Spleen (tissue), 11 donors: Measurements from ENCODE around the gene ATP4B. TPM values are rescaled to one million over a fixed set of nuclear protein-coding genes. Genes with fewer than 3 reads are reported as not detected.

Experiments used
- DNase-seq: peaks from one replicate; pipeline ENCODE4 v3.0.0-alpha.2; 2020
- H3K27ac ChIP-seq, 8 donors: fragments of 200-600 bp; sonication (generic) in 7 of 8; 1 replicate in 4 of 8; 2 replicates in 4 of 8; pipeline versions ENCODE4 v1.5.0 to v1.8.0; 2016 to 2021; ENCODE audit warnings: inconsistent platforms in 4 of 8, mild to moderate bottlenecking in 4 of 8, moderate library complexity in 1 of 8
- H3K27me3 ChIP-seq, 7 donors: fragments of 200-600 bp; sonication (generic) in 6 of 7; replicated peaks in 1 of 7; 1 replicate in 4 of 7; 2 replicates in 3 of 7; pipeline versions ENCODE4 v1.5.0 to v1.8.0; 2016 to 2021; ENCODE audit warnings: inconsistent platforms in 3 of 7, mild to moderate bottlenecking in 1 of 7
- H3K36me3 ChIP-seq, 6 donors: fragments of 200-600 bp; sonication (generic) in 5 of 6; 1 replicate in 4 of 6; 2 replicates in 2 of 6; pipeline versions ENCODE4 v1.5.0 to v1.8.0; 2016 to 2021; ENCODE audit warnings: inconsistent platforms in 2 of 6
- H3K4me1 ChIP-seq, 6 donors: fragments of 200-600 bp; sonication (generic) in 5 of 6; 1 replicate in 3 of 6; 2 replicates in 3 of 6; pipeline versions ENCODE4 v1.5.0 to v1.8.0; 2016 to 2021; ENCODE audit warnings: inconsistent platforms in 3 of 6
- H3K4me3 ChIP-seq, 8 donors: fragments of 200-600 bp; sonication (generic) in 7 of 8; 1 replicate in 4 of 8; 2 replicates in 4 of 8; pipeline versions ENCODE4 v1.5.0 to v1.8.0; 2016 to 2021; ENCODE audit warnings: inconsistent platforms in 4 of 8, mild to moderate bottlenecking in 4 of 8, moderate library complexity in 2 of 8
- H3K9me3 ChIP-seq, 8 donors: fragments of 200-600 bp; sonication (generic) in 7 of 8; 1 replicate in 4 of 8; 2 replicates in 4 of 8; pipeline versions ENCODE4 v1.5.0 to v1.8.0; 2016 to 2021; ENCODE audit warnings: inconsistent platforms in 4 of 8
- CTCF ChIP-seq, 11 experiments: fragments of 200-600 bp in 7 of 11; fragments of 450-650 bp in 4 of 11; sonication (generic) in 4 of 11; IDR thresholded peaks in 8 of 11; conservative IDR thresholded peaks in 3 of 11; 1 replicate in 7 of 11; 2 replicates in 4 of 11; pipeline versions ENCODE4 v1.4.0 to v1.8.0; 2016 to 2021; ENCODE audit warnings: antibody characterized with exemption in 11 of 11, inconsistent platforms in 4 of 11, mild to moderate bottlenecking in 1 of 11
- POLR2A ChIP-seq, 3 donors: fragments of 450-650 bp; IDR thresholded peaks; one replicate each; pipeline ENCODE4 v1.5.1; 2017; ENCODE audit warnings: antibody characterized with exemption in 3 of 3, mild to moderate bottlenecking in 1 of 3
- POLR2AphosphoS5 ChIP-seq, 3 donors: sonication (generic); formaldehyde crosslinking; IDR thresholded peaks; one replicate each; pipeline ENCODE4 v1.5.1; 2017; ENCODE audit warnings: antibody characterized with exemption in 3 of 3
- WGBS, 5 donors: extraction: QIAGEN DNeasy Blood & Tissue Kit in 3 of 5; methylation state at CpG; one replicate each; pipeline versions ENCODE4 v1.1.5 to v1.1.7; 2013 to 2018; 5-methylcytosine and 5-hydroxymethylcytosine counted together
- intact Hi-C: fragments of 100-400 bp; cut with DNase I; formaldehyde crosslinking; loops from one replicate; pipeline ENCODE4 v1.15.0; 2023; ENCODE audit warnings: low total_unique reads
- polyA plus RNA-seq, 3 donors: library from polyadenylated mRNA; stranded (reverse); fragments of 200-250 nt; gene quantifications; one replicate each; pipeline ENCODE4 v1.2.1, GENCODE V29; 2013
- total RNA-seq, 7 donors: library from RNA; depleted of rRNA in 3 of 7; stranded (reverse); fragments of >200 nt in 3 of 7; fragmentation: NEBNext Ultra II Directional in 4 of 7; extraction: Animal tissue kit (Norgen Biotek cat#: 25700) in 4 of 7; gene quantifications; one replicate each; pipeline versions ENCODE4 v1.1.0 to v1.2.1, GENCODE V29; 2016 to 2021
- donor health status: healthy with polysubstance abuse.
- donor health status: DM: no; HTN: no; CAD: no; lungs with moderate emphysema.
- donor health status: DM: no; HTN: no; CAD: no.
- donor health status: Bipolar disorder and iron deficiency.
- donor health status: healthy.
- donor health status: DM: no; HTN: no; CAD: no.
- donor health status: DM: yes; HTN: yes; CAD: no.

Gene ATP4B
- total and polyA plus RNA-seq, 10 donors, result 0.09 to 0.46 (median 0.23) TPM; not detected in 4

GRCh38 chr13:113651511-113652403, 6.2 kb downstream of the ATP4B start:
- peak; percentile 70 for DNase-seq
- H3K27ac ChIP-seq, result no peak overlapping the region
- H3K4me3 ChIP-seq, result no peak overlapping the region
- 93 to 96% (median 95%) methylated on average over 27 to 37 of the region's 37 CpGs for WGBS, 5 donors
- H3K27me3 ChIP-seq, result no peaks in the 10 kb centered on the region
- TF ChIP-seq POLR2A (IDR thresholded peaks at IDR 0.05) (no peak), POLR2AphosphoS5 (IDR thresholded peaks at IDR 0.05) (no peak), CTCF (IDR thresholded peaks at IDR 0.05 in 8 of 11, conservative IDR thresholded peaks at IDR 0.05 in 3 of 11) (no peak)
- H3K36me3 ChIP-seq, result no peaks in the 10 kb centered on the region
- H3K9me3 ChIP-seq, result no peaks in the 10 kb centered on the region
- intact Hi-C loops, result no loop called here
- peaks cover 4 to 40% (median 16%) of the 10 kb centered on the region in 6 donors for H3K4me1 ChIP-seq

- Histone ChIP-seq H3K4me1 (peaks cover 4 to 50% (median 21%) of the 10 kb centered on the region in 6 donors), H3K36me3 (no peaks in the 10 kb centered on the region), H3K4me3 (no peak overlapping the region), H3K9me3 (no peaks in the 10 kb centered on the region), H3K27me3 (no peaks in the 10 kb centered on the region), H3K27ac (no peak overlapping the region)
- intact Hi-C loops, result no loop called here
- DNase-seq, result peak; percentile 18
- WGBS, 5 donors, result 91 to 95% (median 94%) methylated on average over 16 of the region's 16 CpGs
- no peak for TF ChIP-seq POLR2A (IDR thresholded peaks at IDR 0.05)
- TF ChIP-seq CTCF (IDR thresholded peaks at IDR 0.05 in 8 of 11, conservative IDR thresholded peaks at IDR 0.05 in 3 of 11), result no peak
- no peak for TF ChIP-seq POLR2AphosphoS5 (IDR thresholded peaks at IDR 0.05)
Measured at GRCh38 chr13:113650731-113651148, 7.3 kb downstream of the ATP4B start.

- TF ChIP-seq POLR2AphosphoS5 (IDR thresholded peaks at IDR 0.05), result no peak
- no peak for TF ChIP-seq POLR2A (IDR thresholded peaks at IDR 0.05)
- no peak for TF ChIP-seq CTCF (IDR thresholded peaks at IDR 0.05 in 8 of 11, conservative IDR thresholded peaks at IDR 0.05 in 3 of 11)
- H3K36me3 ChIP-seq, result no peaks in the 10 kb centered on the region
- peak; percentile 54 for DNase-seq
- intact Hi-C loops, result no loop called here
- peak overlapping the region in 3 of 8 donors; percentile 21 to 67 (median 57) for H3K27ac ChIP-seq
- 82 to 88% (median 85%) methylated on average over 15 of the region's 15 CpGs for WGBS, 5 donors
- H3K4me1 ChIP-seq, result peaks cover 4 to 50% (median 21%) of the 10 kb centered on the region in 6 donors
- H3K9me3 ChIP-seq, result no peaks in the 10 kb centered on the region
- H3K4me3 ChIP-seq, result no peak overlapping the region
- H3K27me3 ChIP-seq, result no peaks in the 10 kb centered on the region
Measured at GRCh38 chr13:113650275-113650674, 7.7 kb downstream of the ATP4B start.

- Histone ChIP-seq H3K4me1 (peaks cover 4 to 45% (median 21%) of the 10 kb centered on the region in 6 donors), H3K27ac (peak overlapping the region in 5 of 8 donors; percentile 21 to 67 (median 40))
- DNase-seq, result peak; percentile 63
Measured at GRCh38 chr13:113649212-113649611, 8.8 kb downstream of the ATP4B start.

More at GRCh38 chr13:113649212-113649611, 8.8 kb downstream of the ATP4B start:
- Histone ChIP-seq H3K4me3 (no peak overlapping the region), H3K27me3 (no peaks in the 10 kb centered on the region), H3K9me3 (no peaks in the 10 kb centered on the region), H3K36me3 (no peaks in the 10 kb centered on the region)
- 82 to 90% (median 84%) methylated on average over 17 of the region's 17 CpGs for WGBS, 5 donors
- TF ChIP-seq POLR2AphosphoS5 (IDR thresholded peaks at IDR 0.05), result peak in 1 of 3 donors; percentile 28
- no peak for TF ChIP-seq POLR2A (IDR thresholded peaks at IDR 0.05)
- peak in 1 of 11 experiments; percentile 4 for TF ChIP-seq CTCF (IDR thresholded peaks at IDR 0.05 in 8 of 11, conservative IDR thresholded peaks at IDR 0.05 in 3 of 11)
- intact Hi-C loops, result no loop called here
